DMS53 treated with DMSO at 0.1 percent for 48 hours (cell line): Measurements from ENCODE around the gene ZNF503.

Experiments used
- DNase-seq: peaks from one replicate; lab custom pipeline; 2025; ENCODE audit not compliant: unreplicated experiment; lab: John Stamatoyannopoulos, UW

Gene ZNF503, protein sequence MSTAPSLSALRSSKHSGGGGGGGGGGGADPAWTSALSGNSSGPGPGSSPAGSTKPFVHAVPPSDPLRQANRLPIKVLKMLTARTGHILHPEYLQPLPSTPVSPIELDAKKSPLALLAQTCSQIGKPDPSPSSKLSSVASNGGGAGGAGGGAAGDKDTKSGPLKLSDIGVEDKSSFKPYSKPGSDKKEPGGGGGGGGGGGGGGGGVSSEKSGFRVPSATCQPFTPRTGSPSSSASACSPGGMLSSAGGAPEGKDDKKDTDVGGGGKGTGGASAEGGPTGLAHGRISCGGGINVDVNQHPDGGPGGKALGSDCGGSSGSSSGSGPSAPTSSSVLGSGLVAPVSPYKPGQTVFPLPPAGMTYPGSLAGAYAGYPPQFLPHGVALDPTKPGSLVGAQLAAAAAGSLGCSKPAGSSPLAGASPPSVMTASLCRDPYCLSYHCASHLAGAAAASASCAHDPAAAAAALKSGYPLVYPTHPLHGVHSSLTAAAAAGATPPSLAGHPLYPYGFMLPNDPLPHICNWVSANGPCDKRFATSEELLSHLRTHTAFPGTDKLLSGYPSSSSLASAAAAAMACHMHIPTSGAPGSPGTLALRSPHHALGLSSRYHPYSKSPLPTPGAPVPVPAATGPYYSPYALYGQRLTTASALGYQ

DNA sequence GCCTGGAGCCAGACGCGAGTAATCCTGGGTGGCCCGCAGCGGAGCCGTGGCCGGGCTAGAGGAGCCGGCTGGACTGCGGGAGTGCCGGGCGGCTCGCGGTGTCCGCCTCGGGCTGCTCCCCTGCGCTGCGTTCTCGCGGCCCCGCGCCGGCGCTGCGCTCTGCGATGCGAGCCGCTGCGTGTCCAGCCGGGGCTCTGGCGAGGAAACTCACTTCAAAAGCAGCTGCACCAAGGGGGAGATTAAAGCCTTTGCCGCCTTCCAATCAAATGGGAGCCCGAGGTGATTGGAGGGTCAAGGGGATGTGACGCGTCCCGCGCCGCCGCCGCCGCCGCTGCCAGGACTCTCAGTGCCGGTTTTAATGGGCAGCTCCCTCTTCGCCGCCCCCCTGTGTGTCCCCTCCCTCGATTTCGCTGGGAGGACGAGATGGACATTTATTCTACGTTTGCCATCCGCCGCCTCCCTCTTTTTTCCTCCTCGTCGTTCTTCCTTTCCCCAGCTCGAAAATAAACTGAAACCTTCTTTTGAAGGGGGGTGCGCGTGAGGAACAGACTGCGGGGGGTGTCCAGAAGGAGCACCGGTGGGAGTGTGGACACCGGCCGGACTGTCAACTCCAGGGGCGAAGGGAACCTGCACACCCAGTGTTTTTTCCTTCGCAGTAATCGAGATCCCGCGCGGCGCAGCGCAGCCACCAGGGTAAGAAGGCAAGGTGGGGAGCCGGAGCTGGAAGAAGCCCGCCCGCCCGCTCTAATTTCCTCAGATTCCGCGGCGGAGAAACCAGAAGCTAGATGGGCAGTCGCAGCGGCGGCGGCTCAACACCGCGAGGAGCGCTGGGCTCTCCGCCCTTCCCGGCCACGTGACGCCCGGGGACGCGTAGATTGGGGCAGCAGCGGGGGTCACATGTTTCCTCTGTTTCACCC is at the start of gene ZNF503:
Gene ZNF503, minus strand, starts transcription at position 196 of the 917 bp plus-strand sequence. CDS start 345 bp downstream, outside the sequence.
- DNase-seq: peak; percentile 96

DNA sequence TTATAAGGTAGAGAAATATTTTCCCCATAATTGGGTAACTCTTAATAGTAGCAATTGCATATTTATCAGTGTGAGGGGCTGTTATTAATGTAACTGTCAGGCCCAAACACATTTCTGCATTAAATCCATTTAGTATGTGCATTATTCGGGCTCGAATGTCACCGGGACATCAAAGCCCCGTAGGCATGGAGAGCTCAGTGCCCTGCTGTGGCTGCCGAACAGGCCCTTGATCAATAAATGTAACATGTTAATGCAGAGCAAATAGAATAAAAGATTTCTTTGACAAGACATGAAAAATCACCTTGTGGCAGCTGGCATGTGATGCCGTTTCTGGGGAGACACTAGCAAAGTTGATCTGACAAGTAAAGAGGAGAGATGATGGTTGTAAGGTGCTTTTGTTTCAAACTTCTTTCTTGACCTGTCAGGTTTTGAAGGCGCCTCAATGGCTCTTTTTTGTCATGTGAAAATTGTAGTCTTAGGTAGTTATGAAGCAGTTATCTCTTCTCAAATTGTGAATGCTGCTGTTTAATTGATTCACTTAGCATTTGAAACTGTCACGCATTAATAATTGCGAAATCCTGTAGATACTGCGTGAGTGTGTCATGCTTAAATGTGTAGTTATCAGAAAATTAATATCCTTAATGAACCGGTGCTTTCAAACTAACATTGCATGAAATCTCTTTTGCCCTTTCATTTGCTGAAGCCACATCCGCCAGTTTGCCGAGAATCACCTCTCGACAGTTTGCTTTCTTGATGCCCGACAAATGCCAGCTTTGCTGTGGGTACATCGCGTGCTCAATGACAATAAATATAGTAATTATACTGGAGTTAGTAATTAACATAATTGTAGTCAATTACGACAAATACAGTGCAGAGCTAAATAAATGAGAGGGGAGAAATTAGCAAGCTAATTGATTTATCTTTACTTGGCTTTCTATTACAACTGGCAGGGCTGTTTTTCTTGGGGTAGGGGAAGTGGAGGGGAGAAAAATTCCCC is 49.4 kb upstream of the ZNF503 start:
- no peak for DNase-seq

DNA sequence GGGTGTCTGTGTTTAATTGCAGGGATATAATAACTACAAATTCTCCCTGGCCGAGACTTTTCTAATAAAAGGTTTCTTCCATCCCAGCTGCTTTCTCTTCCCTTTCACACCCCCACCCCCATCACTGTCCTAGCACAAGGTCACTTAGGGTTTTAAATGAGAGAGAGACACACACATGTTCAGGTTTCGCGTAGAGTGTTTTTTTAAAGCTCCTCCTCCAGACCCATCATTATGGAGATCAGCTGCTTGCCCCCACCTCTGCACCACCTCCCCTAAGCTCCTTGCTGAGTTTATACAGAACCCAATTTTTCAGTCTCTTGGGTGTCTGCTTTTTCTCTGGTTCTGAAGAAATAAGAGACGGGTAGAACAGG is 48.5 kb upstream of the ZNF503 start:
- DNase-seq: no peak

DNA sequence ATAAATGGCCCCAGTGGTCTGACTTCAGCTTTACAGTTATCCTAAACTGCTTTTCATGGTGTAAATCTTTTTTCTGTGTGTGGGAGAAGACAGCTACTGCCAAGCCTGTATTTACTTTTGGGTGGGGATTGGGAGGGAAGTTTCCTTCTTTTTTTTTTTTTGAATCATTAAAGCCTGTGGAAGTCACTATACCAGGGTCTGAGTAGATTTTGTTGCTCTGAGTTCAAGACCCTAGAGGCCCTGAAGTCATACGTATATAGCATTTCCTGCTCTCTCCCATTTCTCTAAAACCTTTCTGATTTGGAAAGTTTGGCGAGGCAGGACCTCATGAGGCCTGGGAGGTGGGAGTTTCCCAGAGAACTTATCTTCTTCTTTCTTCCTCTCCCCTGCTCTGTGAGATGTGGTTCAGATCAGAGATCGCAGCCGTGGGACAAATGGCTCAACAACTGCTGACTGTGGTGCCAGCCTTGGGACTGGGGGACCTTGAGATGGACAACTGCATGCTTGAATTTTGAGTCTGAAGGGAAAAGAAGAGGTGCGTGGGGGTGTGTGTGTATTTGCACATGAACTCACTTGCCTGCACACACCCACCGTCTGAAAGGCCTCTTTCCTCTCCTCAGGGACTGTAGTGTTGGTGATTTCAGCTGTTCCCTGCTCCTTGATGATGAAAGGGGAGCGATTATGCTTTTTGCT is 48.0 kb upstream of the ZNF503 start:
- DNase-seq: no peak

DNA sequence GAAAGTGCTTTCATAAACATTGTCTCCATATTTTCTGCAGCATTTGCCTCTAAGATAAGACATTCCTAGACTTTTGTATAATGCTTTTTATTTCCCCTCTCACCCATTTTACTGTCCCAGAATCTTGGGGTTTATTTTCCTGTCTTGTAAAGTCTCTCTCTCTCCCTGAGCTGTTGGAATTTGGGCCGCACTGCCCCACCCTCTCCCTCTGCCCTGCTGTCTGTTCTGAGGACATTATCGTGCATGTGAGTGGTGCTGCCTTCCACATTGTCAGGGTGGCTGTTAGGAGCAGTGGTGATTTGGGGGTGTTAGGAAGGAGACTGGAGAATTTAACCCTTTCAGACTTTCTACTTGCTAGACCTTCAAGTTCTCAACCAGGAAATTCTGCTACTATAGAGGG is 46.6 kb upstream of the ZNF503 start:
- no peak for DNase-seq

DNA sequence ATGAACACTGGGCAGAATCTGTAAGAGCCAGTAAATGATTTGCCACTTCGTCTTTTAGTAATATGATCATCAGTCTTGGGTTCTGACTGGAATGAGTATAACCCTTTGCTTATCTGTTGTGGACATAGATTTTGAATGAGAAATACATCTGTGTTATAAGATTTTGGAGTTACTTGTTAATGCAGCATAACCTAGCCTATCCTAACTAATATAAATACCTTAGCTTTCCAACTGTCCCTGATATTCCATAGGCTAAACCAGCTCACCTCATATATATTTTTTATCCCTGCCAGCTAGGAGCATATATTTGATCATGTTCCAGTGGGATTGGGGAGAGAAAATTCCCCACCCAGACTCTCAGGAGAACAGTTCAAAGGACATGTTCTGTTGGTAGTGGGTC is 44.9 kb upstream of the ZNF503 start:
- no peak for DNase-seq

DNA sequence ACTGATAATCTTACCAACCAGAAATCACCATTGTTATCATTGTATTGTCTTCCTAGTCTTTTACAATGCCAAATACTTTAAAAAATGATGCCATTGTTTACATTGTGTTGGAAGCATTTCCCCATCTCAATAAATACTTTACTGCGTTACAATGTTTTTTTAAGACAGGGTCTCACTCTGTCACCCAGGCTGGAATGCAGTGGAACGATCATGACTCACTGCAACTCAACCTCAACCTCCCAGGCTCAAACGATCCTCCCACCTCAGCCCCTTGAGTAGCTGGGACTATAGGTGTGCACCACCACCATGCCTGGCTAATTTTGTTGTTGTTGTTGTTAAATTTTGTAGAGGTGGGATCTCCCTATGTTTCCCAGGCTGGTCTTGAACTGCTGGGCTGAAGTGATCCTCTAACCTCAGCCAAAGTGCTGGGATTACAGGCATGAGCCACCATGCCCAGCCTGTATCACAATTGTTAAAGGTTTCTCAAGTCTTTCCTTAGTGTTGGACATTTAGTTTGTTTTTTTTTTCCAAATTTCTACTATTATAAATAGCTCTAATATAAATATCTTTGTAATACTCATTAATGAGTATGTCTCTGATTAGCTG is 43.3 kb upstream of the ZNF503 start:
- DNase-seq: no peak

DNA sequence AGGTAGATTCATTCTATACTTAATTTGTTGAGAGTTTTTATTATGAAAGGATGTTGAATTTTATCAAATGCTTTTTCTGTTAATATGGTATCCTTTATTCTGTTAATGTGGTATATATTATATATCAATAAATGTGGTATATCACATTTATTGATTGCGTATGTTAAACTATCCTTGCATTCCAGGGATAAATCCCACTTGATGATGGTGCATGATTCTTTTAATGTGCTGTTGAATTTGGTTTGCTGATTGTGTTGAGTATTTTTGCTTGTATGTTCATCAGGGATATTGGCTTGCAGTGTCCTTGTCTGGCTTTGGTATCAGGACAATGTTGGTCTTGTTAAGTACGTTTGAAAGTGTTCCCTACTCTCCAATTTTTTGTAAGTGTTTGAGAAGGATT is 41.8 kb upstream of the ZNF503 start:
- no peak for DNase-seq

DNA sequence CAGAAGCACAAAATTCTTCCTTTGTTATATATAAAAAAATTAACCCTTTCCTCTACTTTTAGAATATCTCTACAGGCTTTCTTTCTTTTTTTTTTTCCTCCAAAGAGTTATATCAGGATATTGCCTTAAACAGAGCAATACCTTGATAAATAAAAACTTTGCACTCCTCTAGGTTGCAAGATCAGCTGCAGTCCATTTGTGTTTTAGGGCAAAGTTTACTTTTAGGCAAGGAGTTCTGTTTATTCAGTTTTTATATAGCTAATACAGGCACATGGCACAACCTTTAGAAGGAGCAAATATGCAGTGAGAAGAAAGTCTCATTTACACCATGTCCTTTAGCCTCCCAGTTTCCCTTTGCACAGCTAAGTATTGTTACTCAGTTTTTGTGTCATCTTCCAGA is 40.1 kb upstream of the ZNF503 start:
- no peak for DNase-seq

DNA sequence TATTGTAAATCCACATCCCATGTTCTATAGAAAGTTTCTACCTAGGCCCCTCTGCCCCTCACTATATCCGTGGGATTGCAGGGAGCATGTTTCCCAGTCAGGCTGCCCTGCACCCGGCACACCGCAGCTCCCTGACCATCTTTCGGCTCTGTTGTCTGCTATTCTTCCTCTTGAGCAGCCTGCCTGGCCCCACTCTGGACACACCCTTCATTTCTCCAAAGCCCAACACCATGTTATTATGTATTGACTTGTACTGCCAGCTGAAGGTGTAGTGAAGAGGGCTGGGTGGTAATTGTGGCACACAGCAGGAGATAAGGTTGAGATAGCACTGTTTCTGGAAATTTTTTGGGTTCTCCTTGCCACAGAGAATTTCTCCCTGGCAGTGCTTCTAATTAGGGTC is 39.6 kb upstream of the ZNF503 start:
- DNase-seq: no peak

DNA sequence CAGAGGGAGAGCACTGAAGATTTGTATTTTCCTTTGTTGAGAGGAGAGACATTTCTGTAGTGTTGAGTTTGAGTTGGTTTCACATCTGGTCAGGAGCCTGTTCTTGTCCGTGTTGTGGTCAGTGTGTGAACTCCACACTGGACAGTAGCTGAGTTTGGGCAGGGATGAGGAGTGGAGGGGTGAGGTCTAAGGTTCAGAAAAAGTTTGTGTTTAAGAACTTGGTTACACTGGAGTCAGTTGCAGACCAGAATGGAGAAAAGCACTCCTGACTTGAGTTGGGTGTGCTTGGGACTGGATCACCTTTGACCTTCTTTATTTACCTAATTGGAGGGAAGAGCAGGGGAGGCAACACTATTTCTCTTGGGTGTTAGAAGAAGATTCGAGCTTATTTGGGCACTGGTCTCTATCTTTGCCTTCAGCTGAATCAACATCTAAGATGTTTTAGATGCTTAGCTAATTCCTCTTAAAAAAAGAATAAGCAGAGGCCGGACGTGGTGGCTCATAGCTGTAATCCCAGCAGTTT is 38.8 kb upstream of the ZNF503 start:
- no peak for DNase-seq

DNA sequence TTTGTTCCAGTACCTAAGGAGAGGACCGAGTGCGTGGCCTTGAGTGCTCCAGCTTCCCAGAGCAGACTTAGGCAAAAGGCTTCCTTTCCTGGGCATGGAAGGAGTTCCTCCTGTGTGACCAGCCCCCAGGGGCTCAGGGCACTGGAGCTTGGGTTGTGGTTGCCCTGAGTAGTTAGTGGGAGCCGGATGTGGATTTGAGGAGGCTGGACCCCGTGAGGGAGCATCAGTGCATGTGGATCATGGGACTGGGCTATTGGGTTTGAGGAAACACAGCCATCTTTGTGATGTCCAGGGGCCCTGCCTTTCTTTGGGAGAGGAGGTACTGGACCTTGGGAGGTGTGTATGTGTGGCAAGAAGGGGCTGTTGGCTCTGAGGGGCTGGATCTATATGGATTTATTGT is 38.2 kb upstream of the ZNF503 start:
- DNase-seq: no peak

DNA sequence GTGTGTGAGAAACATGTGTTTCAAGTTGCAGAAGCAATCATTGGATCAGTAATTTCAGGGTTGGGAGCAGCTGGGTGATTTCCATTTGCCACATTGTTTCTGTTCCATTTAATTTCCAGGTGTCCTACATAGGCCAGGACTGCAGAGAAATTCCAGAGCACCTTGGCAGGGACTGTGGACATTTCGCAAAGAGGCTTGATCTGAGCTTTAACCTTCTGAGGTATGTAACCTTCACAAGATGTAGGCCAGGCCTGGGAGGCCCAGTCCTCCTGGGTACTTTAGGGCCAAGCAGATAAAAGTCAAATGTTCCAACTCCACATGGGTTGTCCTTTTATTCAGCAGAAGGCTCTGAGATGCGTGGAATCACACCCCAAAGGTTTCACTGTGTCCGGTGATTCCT is 36.7 kb upstream of the ZNF503 start:
- DNase-seq: no peak

DNA sequence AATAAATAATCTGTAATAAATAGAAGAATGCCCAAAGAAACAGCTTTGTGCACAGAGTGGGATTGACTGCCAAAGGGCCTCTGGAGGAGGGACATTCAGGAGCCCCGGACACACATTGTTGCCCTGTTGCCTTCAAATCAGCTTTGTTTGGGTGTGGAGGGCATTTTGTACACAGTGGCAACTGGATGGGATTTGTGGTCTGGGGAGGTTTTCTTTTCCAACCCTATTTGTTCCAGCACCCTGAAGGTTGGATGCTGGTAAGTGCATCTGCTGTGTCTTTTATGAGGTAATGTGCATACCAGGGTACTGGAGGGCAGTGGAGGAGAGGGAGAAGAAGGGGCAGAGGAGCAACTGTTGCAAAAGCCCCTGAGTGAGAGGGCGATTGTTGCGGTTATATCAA is 36.1 kb upstream of the ZNF503 start:
- DNase-seq: no peak

DNA sequence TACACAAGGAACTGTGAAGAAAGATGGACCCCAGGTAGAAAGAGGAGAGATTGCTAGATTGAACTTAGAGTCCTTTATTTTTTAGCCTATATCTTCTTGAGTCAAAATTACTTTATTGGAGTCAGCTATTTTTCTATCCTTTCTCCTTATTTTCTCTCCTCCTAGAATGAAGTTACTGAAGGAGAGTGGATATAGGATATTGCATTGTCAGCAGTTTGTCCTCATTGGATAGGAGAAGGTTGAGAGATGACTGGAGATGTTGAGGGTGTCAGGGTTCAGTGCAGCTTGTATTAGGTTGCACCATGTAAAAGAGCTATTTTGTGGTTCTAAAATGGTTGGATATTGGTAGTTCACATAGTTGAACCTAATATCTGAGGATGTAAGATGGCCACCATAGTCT is 35.3 kb upstream of the ZNF503 start:
- no peak for DNase-seq

DNA sequence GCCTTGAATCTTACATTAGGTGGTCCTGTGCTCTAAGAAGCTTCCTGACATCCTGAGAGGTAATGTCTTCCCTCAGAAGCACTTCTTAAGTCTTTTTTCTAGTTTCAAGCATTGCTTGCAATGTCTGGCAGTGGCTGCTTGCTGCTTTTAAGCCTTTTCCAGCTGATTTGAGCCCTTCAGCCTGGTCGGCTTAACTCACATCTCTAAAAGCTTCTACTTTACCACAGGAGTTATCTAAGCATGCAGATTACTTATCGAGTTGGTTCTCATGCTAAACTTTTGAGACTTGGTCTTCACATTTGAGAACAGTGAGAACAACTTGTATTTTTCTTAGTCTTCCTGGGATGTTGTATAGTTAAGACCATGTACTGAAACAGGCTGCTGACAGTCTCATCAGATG is 33.7 kb upstream of the ZNF503 start:
- DNase-seq: no peak

DNA sequence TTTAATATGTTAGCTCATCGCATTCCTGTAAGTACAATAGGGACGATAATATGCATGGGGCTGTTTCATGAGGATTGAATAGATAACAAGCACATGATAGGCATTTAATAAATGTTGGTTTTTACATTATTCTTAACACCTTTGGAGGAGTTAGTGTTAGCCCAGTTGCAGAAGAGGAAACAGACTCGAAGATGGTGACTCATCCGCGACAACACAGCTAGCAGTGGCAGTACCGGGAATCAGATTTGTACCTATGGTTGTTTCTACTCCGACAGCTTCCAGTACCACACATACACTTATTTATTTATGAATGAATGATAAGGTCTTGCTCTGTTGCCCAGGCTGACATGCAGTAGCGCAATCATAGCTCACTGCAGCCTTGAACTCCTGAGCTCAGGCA is 32.7 kb upstream of the ZNF503 start:
- DNase-seq: no peak

DNA sequence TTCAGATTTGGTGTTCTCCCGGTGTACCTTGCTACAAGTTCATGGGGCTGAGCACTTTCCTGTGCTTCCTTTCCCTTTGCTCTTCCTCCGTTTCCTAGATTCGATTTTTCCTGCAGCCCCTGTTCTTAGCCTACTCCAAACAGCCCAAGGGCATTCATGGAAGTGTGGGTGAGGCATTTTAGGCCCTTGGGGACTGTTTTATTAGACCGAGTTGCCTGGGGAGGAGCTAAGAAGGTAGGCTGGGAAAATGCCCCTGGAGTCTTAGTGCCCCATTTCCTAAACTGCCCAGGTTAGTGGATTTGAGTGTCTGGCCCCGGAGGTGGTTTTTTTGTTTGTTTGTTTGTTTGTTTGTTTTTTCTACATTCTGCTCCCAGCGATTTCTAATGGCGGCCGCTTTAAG is 31.7 kb upstream of the ZNF503 start:
- DNase-seq: no peak

DNA sequence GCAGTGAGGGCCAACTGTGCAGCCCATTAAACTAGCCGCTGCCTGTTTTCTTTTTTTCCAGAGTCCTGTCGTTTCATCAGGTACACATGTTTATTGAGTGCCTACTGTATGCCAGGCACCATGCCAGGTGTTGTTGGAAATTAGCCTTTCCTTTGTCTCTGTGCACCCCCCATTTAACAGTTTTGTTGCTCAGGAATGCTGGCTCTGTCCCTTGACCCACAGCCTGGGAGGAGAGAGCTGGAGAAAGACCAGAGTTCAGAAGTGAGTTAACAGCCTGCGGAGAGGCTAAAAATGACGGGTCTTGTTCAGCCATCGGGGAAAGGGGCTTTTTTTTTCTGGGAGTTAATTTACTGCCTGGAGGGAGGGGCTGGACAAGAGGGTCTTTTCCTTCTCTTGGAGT is 31.2 kb upstream of the ZNF503 start:
- DNase-seq: no peak
